HG02970 (cell line): Measurements from ENCODE around the gene SLIT3.
"Not testable (repeated sequence)": the region's sequence is repeated elsewhere in the genome, so short reads cannot be mapped to it uniquely, and the experiment has no call there.

Source experiments
- ATAC-seq: cut with Tn5 transposase; IDR thresholded peaks from one replicate; pipeline ENCODE4 v1.9.1; 2021; ENCODE audit warnings: mild to moderate bottlenecking, moderate library complexity, moderate number of reproducible peaks; ENCODE audit not compliant: unreplicated experiment, low FRiP score

The SLIT3 gene

GRCh38 chr5:169152453-169152852, 148.5 kb downstream of the SLIT3 start:
- ATAC-seq: no peak

- ATAC-seq: no peak
Measured at GRCh38 chr5:169151051-169151805, 149.7 kb downstream of the SLIT3 start.

GRCh38 chr5:169150108-169150507, 150.8 kb downstream of the SLIT3 start:
- no peak for ATAC-seq

- no peak for ATAC-seq
Measured at GRCh38 chr5:169149317-169149716, 151.6 kb downstream of the SLIT3 start.

- no peak for ATAC-seq
Measured at GRCh38 chr5:169148138-169148740, 152.7 kb downstream of the SLIT3 start.

- no peak for ATAC-seq
Measured at GRCh38 chr5:169147534-169147933, 153.4 kb downstream of the SLIT3 start.

GRCh38 chr5:169146158-169146557, 154.8 kb downstream of the SLIT3 start:
- ATAC-seq: no peak

GRCh38 chr5:169142264-169142970, 158.5 kb downstream of the SLIT3 start:
- no peak for ATAC-seq

- not testable (repeated sequence) for ATAC-seq
Measured at GRCh38 chr5:169140215-169140614, 160.7 kb downstream of the SLIT3 start.

- ATAC-seq: no peak
Measured at GRCh38 chr5:169139480-169140050, 161.4 kb downstream of the SLIT3 start.

- no peak for ATAC-seq
Measured at GRCh38 chr5:169133531-169133930, 167.4 kb downstream of the SLIT3 start.

- ATAC-seq: no peak
Measured at GRCh38 chr5:169132302-169132660, 168.7 kb downstream of the SLIT3 start.

- ATAC-seq: no peak
Measured at GRCh38 chr5:169131616-169132301, 169.2 kb downstream of the SLIT3 start.

- ATAC-seq: no peak
Measured at GRCh38 chr5:169128679-169129078, 172.3 kb downstream of the SLIT3 start.

- no peak for ATAC-seq
Measured at GRCh38 chr5:169127431-169127830, 173.5 kb downstream of the SLIT3 start.

GRCh38 chr5:169126481-169127021, 174.4 kb downstream of the SLIT3 start:
- ATAC-seq: no peak

GRCh38 chr5:169125571-169125970, 175.4 kb downstream of the SLIT3 start:
- ATAC-seq: no peak

GRCh38 chr5:169122951-169123350, 178.0 kb downstream of the SLIT3 start:
- ATAC-seq: no peak

GRCh38 chr5:169121630-169122420, 179.1 kb downstream of the SLIT3 start:
- ATAC-seq: no peak
